Measurements from ENCODE around the gene ARRDC5.
A peak's percentile ranks its signal among the peaks of the same experiment; 100 is the strongest.
"Not testable (repeated sequence)": the region's sequence is repeated elsewhere in the genome, so short reads cannot be mapped to it uniquely, and the experiment has no call there.

ARRDC5 gene

GRCh38 chr19:4909156-4909896, 6.6 kb upstream of the ARRDC5 start, which contains the start of gene UHRF1:
Gene UHRF1, plus strand, starts transcription at chr19:4909501. Its CDS starts 1,385 bp downstream, at chr19:4910886.
- DNase-seq (ENCODE audit: low read depth): no peak
- TF ChIP-seq CTCF (conservative IDR thresholded peaks at IDR 0.05; ENCODE audit: low read length): no peak
- peak within 1 kb of the TSS; percentile 61 for H3K4me3 ChIP-seq (ENCODE audit: low read length)

DNA sequence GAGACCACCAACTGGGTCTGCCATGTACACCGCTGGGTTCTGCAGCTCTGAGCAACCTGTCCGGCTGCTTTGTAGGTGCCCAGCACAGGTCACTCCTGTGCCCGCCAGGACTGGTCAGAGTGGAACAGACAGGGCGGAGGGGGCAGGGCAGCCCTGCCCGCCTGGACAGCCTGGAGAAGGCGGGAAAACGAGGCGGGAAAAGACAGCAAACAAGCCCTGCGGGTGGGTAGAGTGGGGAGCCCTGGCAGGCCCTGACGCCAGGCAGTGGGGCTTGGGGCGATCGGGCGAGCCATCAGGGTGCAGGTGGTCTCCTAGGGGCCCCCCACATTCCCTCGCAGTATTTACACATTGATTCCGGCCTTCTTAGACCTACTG, 6.1 kb upstream of the ARRDC5 start:
- TF ChIP-seq CTCF (conservative IDR thresholded peaks at IDR 0.05; ENCODE audit: low read length): no peak
- no peak for DNase-seq (ENCODE audit: low read depth)
- no peak overlapping the region for H3K4me3 ChIP-seq (ENCODE audit: low read length)

GRCh38 chr19:4908360-4908759, 5.7 kb upstream of the ARRDC5 start:
- DNase-seq (ENCODE audit: low read depth): no peak
- H3K4me3 ChIP-seq (ENCODE audit: low read length): no peak overlapping the region
- TF ChIP-seq CTCF (conservative IDR thresholded peaks at IDR 0.05; ENCODE audit: low read length): no peak

DNA sequence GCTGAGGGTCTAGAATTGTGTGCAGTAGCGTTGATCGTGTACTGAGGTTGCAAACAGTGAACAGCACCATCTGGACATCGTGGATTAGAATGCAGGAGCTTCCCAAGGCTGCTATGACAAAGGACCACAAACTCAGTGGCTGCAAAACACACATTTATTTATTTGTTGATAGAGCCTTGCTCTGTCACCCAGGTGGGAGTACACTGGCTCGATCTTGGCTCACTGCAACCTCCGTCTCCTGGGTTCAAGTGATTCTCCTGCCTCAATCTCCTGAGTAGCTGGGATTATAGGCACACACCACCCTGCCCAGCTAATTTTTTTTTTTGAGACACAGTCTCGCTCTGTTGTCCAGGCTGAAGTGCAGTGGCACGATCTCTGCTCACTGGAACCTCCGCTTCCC, 4.3 kb upstream of the ARRDC5 start:
- no peak overlapping the region for H3K4me3 ChIP-seq (ENCODE audit: low read length)
- DNase-seq (ENCODE audit: low read depth): no peak
- no peak for TF ChIP-seq CTCF (conservative IDR thresholded peaks at IDR 0.05; ENCODE audit: low read length)

DNA sequence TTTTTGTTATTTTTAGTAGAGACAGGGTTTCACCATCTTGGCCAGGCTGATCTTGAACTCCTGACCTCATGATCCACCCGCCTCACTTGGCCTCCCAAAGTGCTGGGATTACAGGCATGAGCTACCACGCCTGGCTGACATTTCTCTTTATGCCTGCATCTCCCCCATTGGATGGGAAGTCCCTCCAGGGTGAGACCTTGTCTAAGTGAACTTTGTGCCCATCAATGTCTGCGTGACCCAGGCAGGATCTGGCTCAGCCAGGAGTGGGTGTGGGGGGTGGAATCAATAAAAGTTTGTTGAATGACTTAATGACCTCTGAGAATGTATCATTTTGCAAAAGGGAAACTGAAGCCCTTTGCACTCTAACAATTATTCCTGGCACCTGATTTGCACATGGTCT, 1.8 kb upstream of the ARRDC5 start:
- no peak for DNase-seq (ENCODE audit: low read depth)
- H3K4me3 ChIP-seq (ENCODE audit: low read length): no peak overlapping the region
- no peak for TF ChIP-seq CTCF (conservative IDR thresholded peaks at IDR 0.05; ENCODE audit: low read length)

DNA sequence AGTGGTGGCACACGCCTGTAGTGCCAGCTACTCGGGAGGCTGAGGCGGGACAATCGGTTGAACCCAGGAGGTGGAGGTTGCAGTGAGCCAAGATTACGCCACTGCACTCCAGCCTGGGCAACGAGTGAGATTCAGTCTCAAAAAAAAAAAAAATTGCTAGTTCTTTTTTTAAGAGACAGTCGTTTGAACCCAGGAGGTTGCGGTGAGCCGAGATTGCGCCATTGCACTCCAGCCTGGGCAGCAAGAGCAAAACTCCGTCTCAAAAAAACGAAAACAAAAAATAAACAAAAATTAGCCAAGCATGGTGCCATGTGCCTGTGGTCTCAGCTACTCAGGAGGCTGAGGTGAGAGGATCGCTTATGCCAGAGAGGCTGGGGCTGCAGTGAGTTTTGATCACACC, 1.8 kb downstream of the ARRDC5 start:
- H3K4me3 ChIP-seq (ENCODE audit: low read length): not testable (repeated sequence)

DNA sequence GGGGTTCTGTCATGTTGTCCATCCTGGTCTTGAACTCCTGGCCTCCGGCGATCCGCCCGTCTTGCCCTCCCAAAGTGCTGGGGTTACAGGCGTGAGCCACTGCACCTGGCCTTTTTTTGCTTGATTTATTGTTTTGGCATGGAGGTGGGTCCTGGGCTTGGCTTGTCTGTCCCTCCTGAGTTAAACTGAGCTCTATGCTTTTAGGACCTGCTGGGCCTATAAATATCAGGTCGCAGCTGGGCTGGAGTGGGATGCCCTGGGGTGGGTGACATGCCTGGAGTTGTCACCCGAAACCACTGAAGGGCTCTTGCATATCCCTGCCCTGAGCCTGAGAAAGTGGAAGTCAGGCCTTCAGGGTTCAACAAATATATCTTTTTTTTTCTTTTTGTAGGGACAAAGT, 5.5 kb downstream of the ARRDC5 start:
- no peak for DNase-seq (ENCODE audit: low read depth)
- H3K4me3 ChIP-seq (ENCODE audit: low read length): no peak overlapping the region
- no peak for TF ChIP-seq CTCF (conservative IDR thresholded peaks at IDR 0.05; ENCODE audit: low read length)

More for the DNA sequence above, 1.8 kb downstream of the ARRDC5 start:
- DNase-seq (ENCODE audit: low read depth): not testable (repeated sequence)

Measured in AG10803 (cell line).